ENCODE results near the gene PLEKHA7.

- TF ChIP-seq CTCF (IDR thresholded peaks at IDR 0.05) (no peak), POLR2A (IDR thresholded peaks at IDR 0.05) (no peak)
These were observed 93.7 kb downstream of the PLEKHA7 start for GRCh38 chr11:16920559-16920958.

All from breast epithelium (tissue), 3 donors.